ENCODE results near the gene RASSF8.
A peak's percentile ranks its signal among the peaks of the same experiment; 100 is the strongest.

The RASSF8 gene

DNA sequence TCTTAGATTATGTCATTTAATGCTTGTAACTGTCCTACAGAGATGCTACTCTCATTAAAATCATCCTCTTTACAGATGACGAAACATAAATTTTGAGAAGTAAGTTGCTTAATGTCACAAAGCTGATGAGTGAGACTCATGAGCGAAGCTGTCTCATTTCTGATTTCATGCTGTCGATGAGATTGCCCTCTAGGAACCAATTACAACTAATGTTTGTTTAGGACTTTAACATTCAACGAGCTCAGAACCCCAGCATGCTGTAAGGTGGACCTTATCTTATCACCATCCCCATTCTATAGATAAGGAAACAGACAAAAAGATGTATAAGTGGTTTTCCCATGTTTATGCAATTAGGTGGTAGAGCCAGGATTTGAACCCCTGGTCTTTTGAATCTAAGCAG lies 143.3 kb downstream of the RASSF8 start:
- no peak for DNase-seq (ENCODE audit: low read depth in 2 of 2, low spot score in 1 of 2)

DNA sequence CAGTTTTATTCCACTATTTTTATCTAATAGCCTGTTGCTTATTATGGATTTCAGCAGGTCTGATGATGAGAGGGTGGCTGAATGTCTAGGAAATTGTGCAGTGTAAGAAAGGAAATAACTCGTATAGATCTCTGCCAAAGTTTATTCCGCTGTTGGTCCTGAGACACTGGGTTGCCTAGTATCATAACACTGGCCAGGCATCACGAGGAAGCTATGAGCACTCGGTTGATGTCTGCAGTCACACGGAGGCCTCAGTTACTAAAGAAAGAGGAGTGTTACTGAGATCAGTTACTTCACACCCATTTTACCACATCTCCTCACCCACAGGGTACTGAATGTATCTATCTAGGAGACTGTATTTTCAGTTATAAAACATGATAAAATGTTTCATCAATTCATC lies 144.5 kb downstream of the RASSF8 start:
- DNase-seq (ENCODE audit: low read depth in 2 of 2, low spot score in 1 of 2), result no peak

DNA sequence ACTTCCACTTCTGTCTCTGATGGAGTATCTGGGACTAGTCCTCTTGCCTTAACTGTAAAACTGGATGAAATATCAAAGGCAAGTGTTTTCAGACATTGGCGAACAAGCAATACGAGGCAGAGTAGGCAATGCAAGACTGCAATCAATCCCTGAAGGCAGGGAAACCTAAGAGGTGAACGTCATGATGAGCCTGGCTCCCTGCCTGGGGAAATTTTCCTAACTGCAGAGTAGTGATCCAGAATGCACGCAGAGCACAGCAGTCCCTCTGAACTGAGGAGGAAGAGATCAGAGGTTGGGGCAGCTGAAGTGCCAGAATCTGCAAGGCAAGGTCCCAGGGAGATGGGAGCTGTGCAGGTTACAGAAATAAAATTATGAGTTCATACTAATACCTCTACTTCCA lies 147.9 kb downstream of the RASSF8 start:
- no peak for DNase-seq (ENCODE audit: low read depth in 2 of 2, low spot score in 1 of 2)

DNA sequence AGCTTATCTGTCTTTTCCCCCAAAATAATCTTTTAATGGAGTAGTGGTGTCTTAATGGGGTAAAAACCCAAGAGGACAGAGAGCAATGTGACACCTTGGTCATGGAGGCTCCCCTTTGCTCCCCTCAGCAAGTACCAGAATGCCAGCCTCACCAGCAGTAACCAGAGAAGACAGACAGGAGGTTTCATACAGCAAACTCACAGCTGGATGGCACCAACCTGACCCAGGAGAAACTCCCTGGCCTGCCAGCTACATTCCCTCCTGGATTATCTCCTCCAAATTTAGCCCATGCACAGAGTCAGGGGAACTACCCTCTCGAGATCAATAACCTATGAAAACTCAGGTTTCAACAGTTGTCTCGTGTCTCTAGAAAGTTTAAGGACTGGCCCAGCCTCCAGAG lies 150.4 kb downstream of the RASSF8 start:
- DNase-seq (ENCODE audit: low read depth in 2 of 2, low spot score in 1 of 2), result no peak

DNA sequence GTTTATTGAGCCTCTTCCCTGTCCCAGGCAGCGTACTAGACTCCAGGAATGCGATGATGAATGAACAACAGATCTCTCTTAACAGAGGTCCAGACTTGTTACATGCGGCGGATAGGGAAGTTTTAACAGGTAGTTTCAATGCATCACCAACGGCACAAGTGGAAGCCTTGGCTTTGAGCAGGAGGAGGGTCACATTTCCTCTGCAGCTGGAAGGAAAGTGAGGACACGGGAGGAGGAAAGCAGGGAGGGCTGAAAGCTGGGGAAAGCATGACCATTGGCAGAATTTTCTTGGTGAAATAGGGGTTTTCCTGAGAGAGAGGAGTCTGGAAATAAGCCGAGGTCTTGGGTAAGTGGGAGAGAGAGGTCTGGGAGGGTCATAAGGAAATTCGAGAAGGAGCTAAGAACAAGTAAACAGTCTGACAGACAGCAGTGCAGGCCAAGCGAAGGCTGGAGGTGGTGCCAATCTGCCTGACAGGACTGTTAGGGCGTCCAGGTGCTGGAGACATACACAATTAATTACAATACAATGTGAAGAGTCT lies 150.9 kb downstream of the RASSF8 start:
- no peak for DNase-seq (ENCODE audit: low read depth in 2 of 2, low spot score in 1 of 2)

DNA sequence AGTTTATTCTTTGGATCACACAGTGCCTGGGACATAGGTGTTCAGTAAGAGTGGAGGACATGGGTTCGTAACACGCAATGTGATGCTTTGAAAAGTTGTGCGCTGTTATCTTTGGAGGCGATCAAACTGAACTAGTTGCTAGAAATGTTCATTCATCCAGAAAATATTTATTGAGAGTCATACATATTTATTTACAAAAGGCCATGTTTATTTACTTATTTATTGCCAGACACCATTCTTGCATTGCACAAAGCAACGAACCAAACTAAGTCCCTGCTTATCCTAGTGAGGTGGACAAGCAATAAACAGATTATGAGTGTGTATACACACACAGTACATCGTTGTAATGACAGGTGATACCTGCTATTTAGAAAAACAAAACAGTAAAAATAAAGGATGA lies 153.8 kb downstream of the RASSF8 start:
- no peak for DNase-seq (ENCODE audit: low read depth in 2 of 2, low spot score in 1 of 2)

DNA sequence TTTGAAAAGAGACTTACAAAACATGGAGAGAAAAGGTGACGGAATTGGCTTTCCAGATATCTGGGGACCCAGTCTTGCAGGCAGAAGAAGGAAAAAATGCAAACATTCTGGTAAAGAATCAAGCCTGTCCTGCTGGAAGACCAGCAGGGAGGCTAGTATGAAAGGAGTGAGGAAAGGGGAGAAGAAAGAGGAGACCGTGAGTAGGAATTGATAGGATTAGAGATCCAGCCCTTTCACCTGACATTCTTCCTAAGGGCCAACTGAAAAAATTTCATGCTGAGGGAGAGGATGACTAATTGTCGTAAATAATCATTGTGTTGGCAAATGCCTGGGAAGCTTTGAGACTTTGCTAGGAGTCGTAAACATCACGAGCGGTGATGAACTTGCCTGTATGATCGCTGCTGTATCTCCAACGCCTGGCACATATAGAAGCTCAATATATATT lies 154.2 kb downstream of the RASSF8 start:
- no peak for DNase-seq (ENCODE audit: low read depth in 2 of 2, low spot score in 1 of 2)

DNA sequence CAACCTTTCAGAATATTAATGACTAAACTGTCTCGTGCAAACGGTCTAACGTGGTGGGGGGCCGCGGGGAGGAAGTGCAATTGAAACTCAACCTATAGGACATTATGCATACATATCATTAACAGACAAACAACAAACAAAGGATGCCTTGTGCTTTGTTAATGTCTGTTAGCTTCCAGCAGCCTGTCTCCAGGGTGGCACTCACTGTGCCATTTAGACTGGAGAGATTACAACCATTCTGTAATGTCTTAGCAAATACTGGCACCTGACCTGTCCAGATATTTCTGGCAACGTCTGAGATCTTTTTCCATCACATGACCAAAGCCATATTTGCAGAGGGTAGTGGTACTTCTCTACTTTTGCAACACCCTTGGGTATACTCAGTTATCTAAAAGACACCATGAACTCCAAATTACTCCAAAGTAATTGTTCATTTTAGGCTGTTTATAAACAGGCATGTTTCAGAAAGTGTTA lies 154.7 kb downstream of the RASSF8 start:
- DNase-seq (ENCODE audit: low read depth in 2 of 2, low spot score in 1 of 2), result no peak

DNA sequence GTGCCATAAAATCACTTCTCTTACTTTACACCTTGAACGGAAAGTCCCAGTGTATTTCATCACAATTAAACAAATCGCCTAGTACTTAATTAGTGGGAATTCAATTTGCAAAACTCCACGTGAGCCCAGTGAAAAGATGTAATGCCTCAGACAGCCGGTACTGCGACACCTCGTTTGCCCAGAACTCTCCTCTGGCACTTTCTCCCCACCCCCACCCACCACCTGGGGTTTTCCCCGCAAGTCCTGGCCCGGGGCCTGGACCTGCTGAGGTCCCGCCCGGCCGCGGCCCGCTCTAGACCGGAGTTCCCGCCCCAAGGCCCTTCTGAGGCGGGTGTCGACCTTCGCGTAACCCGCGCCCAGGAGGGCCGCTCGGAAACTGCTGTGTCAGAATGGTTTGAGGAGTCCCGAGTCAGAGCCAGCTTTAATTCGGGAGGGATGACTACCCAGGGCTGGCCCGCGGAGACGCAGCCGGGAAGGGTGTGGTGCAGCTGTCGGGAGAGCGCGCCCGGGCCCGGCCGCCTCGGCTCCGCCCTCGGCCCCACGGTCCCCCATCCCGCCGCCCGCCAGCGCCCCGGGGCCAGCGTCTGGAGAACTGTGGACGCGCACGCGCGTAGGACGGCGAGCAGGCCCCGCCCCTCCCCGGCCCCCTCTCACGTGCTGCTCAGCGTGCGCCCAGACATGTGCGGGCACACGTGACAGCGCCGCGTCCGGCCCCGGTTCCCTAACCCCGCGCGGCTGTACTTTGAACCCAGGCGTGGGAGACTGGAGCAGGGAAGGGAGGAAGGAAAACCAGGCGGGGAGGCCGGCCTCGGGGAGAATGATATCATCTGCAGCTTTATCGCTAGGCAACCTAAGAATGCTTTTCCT lies 155.6 kb downstream of the RASSF8 start:
- DNase-seq (ENCODE audit: low read depth in 2 of 2, low spot score in 1 of 2), result peak; percentile 27 to 51

DNA sequence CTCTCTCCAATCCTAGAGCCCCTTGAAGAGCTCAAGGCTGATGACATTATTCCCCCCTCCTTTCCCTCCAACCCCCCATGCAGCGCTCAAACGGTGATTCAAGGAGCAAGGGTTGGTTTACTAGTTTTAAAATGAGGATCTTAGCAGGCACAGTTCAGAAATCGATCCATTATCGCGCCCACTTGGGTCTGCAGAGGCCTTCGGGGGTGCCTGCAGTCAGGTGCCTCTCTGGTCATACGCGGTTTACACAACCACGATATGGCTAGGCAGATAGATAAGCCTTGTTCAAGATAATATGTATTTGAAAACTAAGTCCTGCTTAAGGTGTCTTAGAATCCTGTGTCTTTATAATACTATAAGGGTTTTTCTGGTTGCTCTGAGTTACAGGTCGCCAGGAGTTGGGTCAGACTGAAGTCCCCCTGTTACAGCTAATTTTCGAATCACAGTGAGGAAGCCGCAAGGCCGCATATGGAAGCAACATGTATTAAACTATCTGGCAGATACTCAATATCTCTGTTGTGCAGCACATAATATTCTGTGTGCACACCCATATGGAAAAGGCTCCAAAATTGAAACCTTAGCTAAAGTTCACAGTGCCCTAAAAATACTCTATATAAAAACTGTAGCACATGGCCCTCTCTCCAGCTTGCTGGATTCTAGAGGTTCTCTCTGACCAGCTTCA lies 156.4 kb downstream of the RASSF8 start:
- no peak for DNase-seq (ENCODE audit: low read depth in 2 of 2, low spot score in 1 of 2)

DNA sequence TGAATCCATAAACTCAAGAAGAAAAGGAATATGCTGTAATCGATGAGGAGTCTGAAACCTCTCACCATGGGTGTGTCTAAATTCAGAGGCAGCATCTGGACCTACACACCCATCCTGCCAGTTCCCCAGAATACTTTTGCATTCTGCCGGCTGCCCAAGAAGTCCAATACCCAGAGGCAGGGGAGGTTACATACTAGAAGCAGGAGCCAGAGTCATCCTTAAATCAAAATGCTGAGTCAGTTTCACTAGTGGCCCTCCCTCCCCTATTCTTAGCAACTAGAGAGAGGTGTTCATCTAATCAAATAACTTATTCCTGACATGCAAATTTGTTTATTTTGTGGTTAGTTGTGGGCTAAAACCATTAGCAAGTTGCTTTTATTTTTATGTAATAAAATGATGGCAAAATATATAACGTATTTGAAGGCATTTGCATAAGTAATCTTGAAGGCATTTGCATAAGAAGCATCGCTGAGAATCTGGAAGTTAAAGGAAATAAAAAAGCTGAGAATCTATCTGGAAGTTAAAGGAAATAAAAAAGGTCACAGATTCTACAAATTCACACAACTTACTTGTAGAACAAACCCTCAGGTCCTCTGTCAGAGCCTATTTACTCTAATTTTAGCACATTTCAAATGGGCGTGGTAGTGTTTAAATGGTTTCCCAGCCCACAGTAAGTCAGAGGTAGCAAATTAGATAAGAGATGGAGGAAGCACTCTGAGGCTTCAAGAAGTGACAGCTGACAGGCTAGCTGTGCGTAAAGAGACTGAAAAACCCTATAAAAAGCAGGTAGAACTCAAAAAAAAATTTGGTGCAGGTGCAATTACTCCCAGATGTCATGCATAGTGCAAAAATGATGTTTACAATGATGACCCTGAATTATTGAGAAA lies 158.6 kb downstream of the RASSF8 start:
- DNase-seq (ENCODE audit: low read depth in 2 of 2, low spot score in 1 of 2), result no peak

DNA sequence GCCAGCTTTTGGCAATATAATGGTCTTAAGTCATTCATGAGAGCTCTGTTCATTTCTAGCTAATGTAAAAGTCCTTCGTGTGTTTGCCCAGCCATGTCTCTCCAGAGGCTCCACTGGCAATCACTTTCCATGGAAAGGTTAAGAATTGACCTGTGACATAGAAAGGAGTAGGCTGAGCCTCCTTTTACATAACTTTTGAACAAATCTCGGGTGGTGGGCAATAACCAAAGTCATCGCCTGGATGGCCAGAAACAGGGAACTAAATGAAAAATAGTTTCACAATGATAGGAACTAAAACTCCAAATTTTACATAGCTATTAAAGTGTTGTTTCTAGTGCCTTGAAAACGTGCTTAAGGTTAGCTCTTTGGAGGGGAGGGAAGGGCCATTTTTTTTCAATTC lies 159.8 kb downstream of the RASSF8 start:
- DNase-seq (ENCODE audit: low read depth in 2 of 2, low spot score in 1 of 2), result no peak

DNA sequence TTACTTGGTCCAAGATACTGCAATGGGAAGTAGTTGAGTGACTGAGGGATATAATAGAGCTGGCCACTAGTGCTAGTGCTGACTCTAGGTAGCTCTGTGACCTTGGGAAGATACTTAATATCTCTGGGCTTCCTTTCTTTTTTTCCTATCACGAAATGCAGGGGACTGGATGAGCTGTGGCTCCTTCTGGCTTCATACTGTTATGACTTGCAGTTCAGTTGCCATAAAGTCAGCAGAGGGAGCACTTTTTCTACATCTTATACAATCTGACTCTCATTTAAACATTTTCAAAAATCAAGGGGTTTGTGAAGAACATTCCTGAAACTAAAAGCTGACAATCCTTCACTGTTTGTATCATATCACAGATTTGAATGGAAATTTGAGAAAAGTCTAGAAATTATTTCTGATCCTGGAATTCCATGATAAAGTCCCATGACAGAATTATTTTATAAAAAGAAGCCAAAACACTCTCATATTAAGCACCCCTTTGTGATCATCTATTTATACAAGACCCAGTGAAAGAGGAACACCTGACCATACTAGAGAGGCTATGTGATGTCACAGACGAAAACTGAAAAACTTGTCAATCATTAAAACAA lies 161.0 kb downstream of the RASSF8 start:
- DNase-seq (ENCODE audit: low read depth in 2 of 2, low spot score in 1 of 2), result no peak

DNA sequence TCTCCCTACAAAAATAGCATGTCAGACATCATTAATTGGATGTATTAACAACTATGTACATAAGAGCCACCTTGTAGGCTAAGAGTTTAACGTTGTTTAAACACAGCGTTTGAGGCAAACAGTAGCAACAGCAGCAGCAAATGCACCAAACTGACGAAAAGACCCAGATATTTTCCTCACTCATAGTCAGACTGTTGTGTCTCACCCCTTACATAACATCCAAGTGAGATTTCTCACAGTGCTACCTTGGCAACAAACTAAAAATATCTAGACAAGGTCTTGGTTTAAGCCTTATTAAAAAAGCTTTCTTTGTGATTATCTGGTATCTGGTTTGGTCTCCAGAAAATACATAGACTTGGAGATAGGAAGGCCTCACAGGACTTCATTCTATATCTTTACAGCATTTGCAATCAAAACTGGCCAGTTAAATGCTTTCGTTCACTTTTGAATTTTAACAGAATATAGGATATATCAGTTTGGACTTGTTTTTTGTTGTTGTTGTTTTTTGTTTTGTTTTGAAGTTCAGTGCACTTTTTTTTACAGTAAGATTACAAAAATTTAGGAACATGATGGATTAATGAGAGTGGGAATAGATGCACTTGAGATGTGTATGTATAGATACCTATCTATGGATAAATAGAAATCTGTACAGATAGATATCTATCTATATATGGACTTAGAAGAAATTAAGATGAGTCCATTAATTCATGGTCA lies 162.2 kb downstream of the RASSF8 start:
- DNase-seq (ENCODE audit: low read depth in 2 of 2, low spot score in 1 of 2), result no peak

DNA sequence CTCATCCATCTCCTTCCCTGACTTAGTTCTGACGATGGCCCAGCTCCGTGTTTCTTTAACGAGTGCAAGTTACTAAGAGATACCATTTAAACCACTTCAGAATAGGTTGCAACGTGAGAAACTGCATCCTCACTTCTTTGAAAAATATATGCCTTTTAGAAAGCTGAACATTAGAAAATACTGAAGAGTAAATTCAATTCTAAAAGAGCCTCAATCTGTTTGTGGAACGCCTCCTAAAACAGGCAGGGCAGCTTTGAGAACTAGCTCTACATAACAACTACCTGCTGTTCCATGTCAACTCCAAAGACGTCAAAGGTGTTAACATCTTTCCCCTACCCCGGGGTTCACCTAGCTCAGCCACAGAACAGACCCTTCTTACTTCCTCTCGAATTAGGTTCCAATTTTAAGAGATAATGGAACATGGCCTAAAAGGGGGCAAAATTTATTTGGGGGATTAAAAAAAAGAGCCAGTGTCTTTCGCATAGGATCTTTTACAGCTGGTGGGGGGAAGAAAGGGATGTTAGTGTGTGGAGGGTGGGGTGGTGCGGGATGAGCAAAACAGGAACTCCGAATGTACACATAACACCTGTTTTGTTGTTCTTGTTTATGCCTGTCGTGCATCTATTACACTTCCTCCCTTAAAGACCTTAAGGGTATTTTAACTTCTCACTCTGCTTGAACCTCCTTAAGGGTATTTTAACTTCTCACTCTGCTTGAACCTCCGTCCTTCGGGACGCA lies 163.0 kb downstream of the RASSF8 start:
- DNase-seq (ENCODE audit: low read depth in 2 of 2, low spot score in 1 of 2), result no peak

DNA sequence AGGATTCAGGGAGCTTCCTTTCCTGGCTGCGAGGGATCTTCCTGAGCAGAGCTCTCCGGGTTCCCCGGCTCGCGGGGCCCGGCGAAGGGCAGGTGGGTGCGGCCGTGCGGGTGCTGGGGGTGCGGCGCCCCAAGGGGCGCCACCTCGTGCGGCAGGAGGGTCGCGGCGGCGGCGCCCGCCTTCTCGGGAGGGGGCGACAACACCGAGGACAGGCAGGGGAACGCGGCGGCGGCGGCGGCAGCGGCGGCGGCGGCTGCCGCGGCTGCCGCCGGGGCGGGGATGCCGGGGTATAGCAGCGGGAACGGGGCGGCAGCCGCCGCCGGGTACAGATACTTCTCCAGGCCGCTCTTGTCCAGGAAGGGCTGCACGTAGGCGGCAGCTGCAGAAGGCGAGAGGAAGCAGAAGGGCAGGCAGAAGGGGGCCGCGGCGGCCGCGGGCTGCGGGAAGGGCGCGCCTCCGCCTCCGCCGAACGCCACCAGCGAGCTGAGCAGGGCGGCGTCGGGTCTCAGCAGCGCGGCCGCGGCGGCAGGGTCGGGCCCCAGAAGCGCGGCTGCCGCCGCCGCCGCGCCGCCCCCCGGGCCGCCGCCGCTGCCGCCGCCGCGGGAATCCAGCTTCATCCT lies 163.7 kb downstream of the RASSF8 start:
- no peak for DNase-seq (ENCODE audit: low read depth in 2 of 2, low spot score in 1 of 2)

DNA sequence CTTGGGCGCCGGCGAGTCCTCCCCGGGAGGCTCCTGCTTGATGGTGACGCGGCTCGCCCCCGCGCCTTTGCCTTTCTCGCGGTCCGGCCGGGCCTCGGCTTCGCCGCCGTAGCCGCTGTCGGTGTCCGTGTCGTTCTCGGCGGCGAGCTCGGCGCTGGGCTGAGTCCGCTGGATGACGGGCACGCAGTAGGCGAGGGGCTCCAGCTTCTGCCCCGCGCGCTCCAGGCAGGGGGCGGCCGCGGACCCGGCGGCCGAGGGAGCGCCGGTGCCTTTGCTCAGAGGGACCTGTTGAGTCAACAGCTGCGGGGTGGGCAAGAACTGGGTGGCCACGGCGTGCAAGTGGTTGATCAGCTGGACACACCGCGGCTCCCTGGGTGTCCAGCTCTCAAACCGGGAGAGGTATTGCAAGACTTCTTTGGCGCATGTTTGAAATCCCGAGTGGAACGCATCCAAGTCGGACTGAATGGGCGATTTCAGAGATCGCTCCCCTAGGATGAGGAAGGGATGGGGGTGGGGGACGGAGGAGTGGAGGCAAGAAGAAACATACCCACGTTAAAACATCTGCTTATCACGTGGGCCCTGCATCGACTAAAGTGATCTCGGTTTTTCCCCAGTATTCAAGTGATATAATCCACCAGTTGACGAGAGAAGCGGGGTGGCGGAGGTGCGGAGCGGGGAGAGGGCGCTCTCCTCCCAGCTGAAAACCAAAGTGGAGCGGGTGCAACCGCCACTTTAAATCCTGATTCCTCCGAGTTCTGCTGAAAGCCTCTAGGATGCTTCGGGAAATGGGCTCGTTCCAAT lies 164.4 kb downstream of the RASSF8 start:
- no peak for DNase-seq (ENCODE audit: low read depth in 2 of 2, low spot score in 1 of 2)

DNA sequence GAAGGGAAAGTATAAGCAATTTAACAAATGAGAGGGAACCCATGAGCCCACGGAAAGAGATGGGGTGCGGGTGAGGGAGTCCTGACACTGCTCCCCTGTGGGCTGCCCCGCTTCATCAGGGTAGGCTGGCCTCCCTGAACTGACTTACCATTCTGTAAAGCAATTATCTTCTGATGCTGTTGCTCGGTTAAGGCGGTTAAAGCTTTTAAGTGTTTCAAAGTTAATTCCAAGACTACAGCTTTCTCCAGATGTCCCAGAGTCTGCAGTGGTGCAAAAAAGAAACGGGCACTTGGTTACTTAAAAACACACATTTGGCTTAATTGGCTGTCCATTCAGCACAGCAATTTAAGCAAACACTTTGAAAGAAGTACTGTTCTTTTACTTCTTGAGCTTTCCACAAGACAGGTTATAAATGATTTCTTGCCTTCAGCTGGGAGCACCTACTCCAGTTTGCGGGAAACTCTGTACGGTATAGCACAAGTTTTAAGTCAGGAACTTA lies 165.0 kb downstream of the RASSF8 start:
- no peak for DNase-seq (ENCODE audit: low read depth in 2 of 2, low spot score in 1 of 2)
